HepG2 (cell line): ENCODE measurements around the gene IPCEF1. TPM values are rescaled to one million over a fixed set of nuclear protein-coding genes. Genes with fewer than 3 reads are reported as not detected.

Experiments
- FOXA3 ChIP-seq: IDR thresholded peaks from 2 replicates; pipeline ENCODE4 v1.6.1; 2016; ENCODE audit warnings: missing genetic modification reagents, missing compliant biosample characterization
- FOXM1 ChIP-seq: sonication (generic); formaldehyde crosslinking; IDR thresholded peaks from 2 replicates; pipeline ENCODE4 v1.5.0; 2020; ENCODE audit warnings: missing genetic modification reagents
- GATAD2A ChIP-seq: IDR thresholded peaks from 2 replicates; pipeline ENCODE4 v1.6.1; 2016
- HCFC1 ChIP-seq: fragments of 150-350 bp; IDR thresholded peaks from 2 replicates; pipeline ENCODE4 v1.6.1; 2014; ENCODE audit warnings: low read depth, low read length
- HMG20A ChIP-seq: IDR thresholded peaks from 2 replicates; pipeline ENCODE4 v1.6.1; 2016; ENCODE audit warnings: borderline replicate concordance
- HOXD1 ChIP-seq: sonication (generic); formaldehyde crosslinking; IDR thresholded peaks from 2 replicates; pipeline ENCODE4 v1.5.0; 2020; ENCODE audit warnings: missing genetic modification reagents
- JUNB ChIP-seq: sonication (generic); formaldehyde crosslinking; IDR thresholded peaks from 2 replicates; pipeline ENCODE4 v1.8.0; 2022; ENCODE audit warnings: missing genetic modification reagents, mild to moderate bottlenecking, borderline replicate concordance
- SMYD3 ChIP-seq: sonication (generic); formaldehyde crosslinking; IDR thresholded peaks from 2 replicates; pipeline ENCODE4 v1.8.1; 2023; ENCODE audit warnings: mild to moderate bottlenecking, missing genetic modification reagents
- TBX2 ChIP-seq: sonication (generic); formaldehyde crosslinking; IDR thresholded peaks from 2 replicates; pipeline ENCODE4 v1.5.0; 2020; ENCODE audit warnings: missing genetic modification reagents, mild to moderate bottlenecking, borderline replicate concordance
- YEATS2 ChIP-seq: sonication (generic); formaldehyde crosslinking; IDR thresholded peaks from 2 replicates; pipeline ENCODE4 v1.4.0; 2020; ENCODE audit warnings: missing genetic modification reagents, borderline replicate concordance
- ZBTB42 ChIP-seq: sonication (generic); formaldehyde crosslinking; IDR thresholded peaks from 2 replicates; pipeline ENCODE4 v1.5.0; 2020; ENCODE audit warnings: mild to moderate bottlenecking, missing genetic modification reagents
- ZNF124 ChIP-seq: sonication (generic); formaldehyde crosslinking; IDR thresholded peaks from 2 replicates; pipeline ENCODE4 v1.4.0; 2020; ENCODE audit warnings: missing genetic modification reagents
- ZNF253 ChIP-seq: sonication (generic); formaldehyde crosslinking; IDR thresholded peaks from 2 replicates; pipeline ENCODE4 v1.8.0; 2022; ENCODE audit warnings: mild to moderate bottlenecking, missing genetic modification reagents, borderline replicate concordance
- ZNF354B ChIP-seq: sonication (generic); formaldehyde crosslinking; IDR thresholded peaks from 2 replicates; pipeline ENCODE4 v1.8.0; 2022; ENCODE audit warnings: mild to moderate bottlenecking, missing genetic modification reagents
- ZNF570 ChIP-seq: sonication (generic); formaldehyde crosslinking; IDR thresholded peaks from 2 replicates; pipeline ENCODE4 v1.4.0; 2020; ENCODE audit warnings: mild to moderate bottlenecking, missing genetic modification reagents, borderline replicate concordance
- ZNF577 ChIP-seq: sonication (generic); formaldehyde crosslinking; IDR thresholded peaks from 2 replicates; pipeline ENCODE4 v1.4.0; 2020; ENCODE audit warnings: mild to moderate bottlenecking, low read depth, missing genetic modification reagents, borderline replicate concordance
- ZNF678 ChIP-seq: sonication (generic); formaldehyde crosslinking; IDR thresholded peaks from 2 replicates; pipeline ENCODE4 v1.4.0; 2020; ENCODE audit warnings: mild to moderate bottlenecking, missing genetic modification reagents
- ZNF747 ChIP-seq: sonication (generic); formaldehyde crosslinking; IDR thresholded peaks from 2 replicates; pipeline ENCODE4 v1.8.1; 2023; ENCODE audit warnings: missing genetic modification reagents, mild to moderate bottlenecking, borderline replicate concordance
- ZNF782 ChIP-seq: sonication (generic); formaldehyde crosslinking; IDR thresholded peaks from 2 replicates; pipeline ENCODE4 v1.4.0; 2020; ENCODE audit warnings: missing genetic modification reagents, mild to moderate bottlenecking, borderline replicate concordance
- ZNF883 ChIP-seq: sonication (generic); formaldehyde crosslinking; IDR thresholded peaks from 2 replicates; pipeline ENCODE4 v1.5.1; 2020; ENCODE audit warnings: mild to moderate bottlenecking, missing genetic modification reagents; ENCODE audit errors: not compliant biosample characterization
- polyA plus RNA-seq, 8 experiments: library from polyadenylated mRNA; depleted of rRNA in 3 of 8; stranded (reverse) in 7 of 8; unstranded in 1 of 8; fragments of >200 nt; fragmentation: Illumina TruSeq in 4 of 8; extraction: Trizol in 4 of 8; gene quantifications; 2 replicates each; pipeline versions ENCODE4 v1.2.1 to v1.2.3, GENCODE V29; 2011 to 2016; ENCODE audit warnings: low read depth in 4 of 8, missing spikeins in 1 of 8, mixed read lengths in 1 of 8; ENCODE audit not compliant: insufficient read depth in 1 of 8
- total RNA-seq, 5 experiments: library from RNA; depleted of rRNA; stranded (reverse); fragments of >200 nt; fragmentation: Illumina TruSeq; extraction: Trizol; gene quantifications; 2 replicates each; pipeline ENCODE4 v1.2.3, GENCODE V29; 2016; ENCODE audit warnings: low read depth in 1 of 5
- TF ChIP-seq, protein P1 (sequence below): sonication (generic); formaldehyde crosslinking; IDR thresholded peaks from 2 replicates; pipeline ENCODE4 v1.5.1; 2020; ENCODE audit warnings: mild to moderate bottlenecking, missing genetic modification reagents, borderline replicate concordance
- TF ChIP-seq, protein P2 (sequence below): sonication (generic); formaldehyde crosslinking; IDR thresholded peaks from 2 replicates; pipeline ENCODE4 v1.4.0; 2020; ENCODE audit warnings: low read depth, missing genetic modification reagents
- TF ChIP-seq, protein P3 (sequence below): sonication (generic); formaldehyde crosslinking; IDR thresholded peaks from 2 replicates; pipeline ENCODE4 v1.4.0; 2020; ENCODE audit warnings: missing genetic modification reagents
- TF ChIP-seq, protein P4 (sequence below): sonication (generic); formaldehyde crosslinking; IDR thresholded peaks from 2 replicates; pipeline ENCODE4 v1.4.0; 2020; ENCODE audit warnings: low read depth, mild to moderate bottlenecking, missing genetic modification reagents

Gene IPCEF1
- total and polyA plus RNA-seq, 2 of the 13 experiments (the other 11 are each of a cell fraction or from before 2014, with no cell fraction given), result 0.03 TPM; not detected in 1

DNA sequence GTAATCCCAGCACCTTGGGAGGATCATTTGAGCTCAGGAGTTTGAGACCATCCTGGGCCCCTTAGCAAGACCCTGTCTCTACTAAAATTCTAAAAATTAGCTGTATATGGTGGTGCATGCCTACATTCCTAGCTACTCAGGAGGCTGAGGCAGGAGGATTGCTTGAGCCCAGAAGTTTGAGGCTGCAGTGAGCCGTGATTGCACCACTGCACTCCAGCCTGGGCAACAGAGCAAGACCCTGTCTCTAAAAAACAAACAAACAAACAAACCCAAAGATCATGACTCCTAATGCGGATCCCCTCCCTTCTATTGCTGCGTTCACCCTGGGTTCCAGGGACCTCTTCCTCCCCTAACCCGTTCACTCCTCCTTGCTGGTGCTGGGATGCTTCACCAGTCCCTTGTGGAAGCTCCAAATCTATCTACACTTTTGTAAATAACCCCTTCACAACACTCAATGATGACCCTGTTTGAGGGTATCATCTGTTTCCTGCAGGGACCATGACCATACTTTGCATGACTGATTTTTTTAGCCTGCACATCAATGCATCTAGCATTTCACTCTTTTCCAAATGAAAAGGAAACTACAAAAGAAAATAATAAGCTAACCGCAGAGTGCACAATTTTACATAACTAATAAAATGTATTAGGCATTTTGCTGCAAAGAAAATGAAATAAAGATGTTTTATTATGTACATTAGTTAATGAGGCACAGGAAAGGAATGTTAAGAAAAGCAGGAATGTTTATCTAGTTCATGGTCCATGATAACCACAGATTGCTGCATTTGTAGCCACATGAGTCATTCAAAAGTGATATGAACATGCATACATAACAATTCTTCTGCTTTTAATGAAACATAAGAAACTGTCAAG, 30.5 kb upstream of the IPCEF1 start (continued):
- TF ChIP-seq ZNF354B (CRISPR knock-in tag) (no peak), ZNF782 (CRISPR knock-in tag) (no peak), JUNB (CRISPR knock-in tag) (peak; percentile 15; the same call in 1 of the 2 replicates), ZNF570 (no peak), ZNF883 (no peak), GATAD2A (CRISPR knock-in tag) (peak; percentile 54; the same call in 1 of the 2 replicates), ZNF678 (CRISPR knock-in tag) (no peak), HMG20A (CRISPR knock-in tag) (peak; percentile 71; the same call in 1 of the 2 replicates), FOXM1 (CRISPR knock-in tag) (no peak), SMYD3 (CRISPR knock-in tag) (no peak), ZNF253 (no peak), HOXD1 (CRISPR knock-in tag) (no peak), FOXA3 (CRISPR knock-in tag) (peak; percentile 54), HCFC1 (no peak), TBX2 (no peak), ZNF577 (CRISPR knock-in tag) (no peak), YEATS2 (CRISPR knock-in tag) (no peak), ZNF747 (CRISPR knock-in tag) (no peak), ZNF124 (CRISPR knock-in tag) (no peak), ZBTB42 (CRISPR knock-in tag) (no peak)
- TF ChIP-seq, protein P1, sequence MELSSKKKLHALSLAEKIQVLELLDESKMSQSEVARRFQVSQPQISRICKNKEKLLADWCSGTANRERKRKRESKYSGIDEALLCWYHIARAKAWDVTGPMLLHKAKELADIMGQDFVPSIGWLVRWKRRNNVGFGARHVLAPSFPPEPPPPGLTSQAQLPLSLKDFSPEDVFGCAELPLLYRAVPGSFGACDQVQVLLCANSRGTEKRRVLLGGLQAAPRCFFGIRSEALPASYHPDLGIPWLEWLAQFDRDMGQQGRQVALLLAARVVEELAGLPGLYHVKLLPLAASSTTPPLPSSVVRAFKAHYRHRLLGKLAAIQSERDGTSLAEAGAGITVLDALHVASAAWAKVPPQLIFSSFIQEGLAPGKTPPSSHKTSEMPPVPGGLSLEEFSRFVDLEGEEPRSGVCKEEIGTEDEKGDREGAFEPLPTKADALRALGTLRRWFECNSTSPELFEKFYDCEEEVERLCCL (CRISPR knock-in tag), result no peak
- TF ChIP-seq, protein P2, sequence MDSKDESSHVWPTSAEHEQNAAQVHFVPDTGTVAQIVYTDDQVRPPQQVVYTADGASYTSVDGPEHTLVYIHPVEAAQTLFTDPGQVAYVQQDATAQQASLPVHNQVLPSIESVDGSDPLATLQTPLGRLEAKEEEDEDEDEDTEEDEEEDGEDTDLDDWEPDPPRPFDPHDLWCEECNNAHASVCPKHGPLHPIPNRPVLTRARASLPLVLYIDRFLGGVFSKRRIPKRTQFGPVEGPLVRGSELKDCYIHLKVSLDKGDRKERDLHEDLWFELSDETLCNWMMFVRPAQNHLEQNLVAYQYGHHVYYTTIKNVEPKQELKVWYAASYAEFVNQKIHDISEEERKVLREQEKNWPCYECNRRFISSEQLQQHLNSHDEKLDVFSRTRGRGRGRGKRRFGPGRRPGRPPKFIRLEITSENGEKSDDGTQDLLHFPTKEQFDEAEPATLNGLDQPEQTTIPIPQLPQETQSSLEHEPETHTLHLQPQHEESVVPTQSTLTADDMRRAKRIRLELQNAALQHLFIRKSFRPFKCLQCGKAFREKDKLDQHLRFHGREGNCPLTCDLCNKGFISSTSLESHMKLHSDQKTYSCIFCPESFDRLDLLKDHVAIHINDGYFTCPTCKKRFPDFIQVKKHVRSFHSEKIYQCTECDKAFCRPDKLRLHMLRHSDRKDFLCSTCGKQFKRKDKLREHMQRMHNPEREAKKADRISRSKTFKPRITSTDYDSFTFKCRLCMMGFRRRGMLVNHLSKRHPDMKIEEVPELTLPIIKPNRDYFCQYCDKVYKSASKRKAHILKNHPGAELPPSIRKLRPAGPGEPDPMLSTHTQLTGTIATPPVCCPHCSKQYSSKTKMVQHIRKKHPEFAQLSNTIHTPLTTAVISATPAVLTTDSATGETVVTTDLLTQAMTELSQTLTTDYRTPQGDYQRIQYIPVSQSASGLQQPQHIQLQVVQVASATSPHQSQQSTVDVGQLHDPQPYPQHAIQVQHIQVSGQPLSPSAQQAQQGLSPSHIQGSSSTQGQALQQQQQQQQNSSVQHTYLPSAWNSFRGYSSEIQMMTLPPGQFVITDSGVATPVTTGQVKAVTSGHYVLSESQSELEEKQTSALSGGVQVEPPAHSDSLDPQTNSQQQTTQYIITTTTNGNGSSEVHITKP (CRISPR knock-in tag), result no peak
- TF ChIP-seq, protein P3, sequence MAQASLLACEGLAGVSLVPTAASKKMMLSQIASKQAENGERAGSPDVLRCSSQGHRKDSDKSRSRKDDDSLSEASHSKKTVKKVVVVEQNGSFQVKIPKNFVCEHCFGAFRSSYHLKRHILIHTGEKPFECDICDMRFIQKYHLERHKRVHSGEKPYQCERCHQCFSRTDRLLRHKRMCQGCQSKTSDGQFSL (CRISPR knock-in tag), result no peak
- TF ChIP-seq, protein P4, sequence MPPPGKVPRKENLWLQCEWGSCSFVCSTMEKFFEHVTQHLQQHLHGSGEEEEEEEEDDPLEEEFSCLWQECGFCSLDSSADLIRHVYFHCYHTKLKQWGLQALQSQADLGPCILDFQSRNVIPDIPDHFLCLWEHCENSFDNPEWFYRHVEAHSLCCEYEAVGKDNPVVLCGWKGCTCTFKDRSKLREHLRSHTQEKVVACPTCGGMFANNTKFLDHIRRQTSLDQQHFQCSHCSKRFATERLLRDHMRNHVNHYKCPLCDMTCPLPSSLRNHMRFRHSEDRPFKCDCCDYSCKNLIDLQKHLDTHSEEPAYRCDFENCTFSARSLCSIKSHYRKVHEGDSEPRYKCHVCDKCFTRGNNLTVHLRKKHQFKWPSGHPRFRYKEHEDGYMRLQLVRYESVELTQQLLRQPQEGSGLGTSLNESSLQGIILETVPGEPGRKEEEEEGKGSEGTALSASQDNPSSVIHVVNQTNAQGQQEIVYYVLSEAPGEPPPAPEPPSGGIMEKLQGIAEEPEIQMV (CRISPR knock-in tag), result no peak
